Activated CD8-positive, alpha-beta memory T cell treated with anti-CD3 and anti-CD28 coated beads for 48 hours (primary cell): ENCODE measurements around the gene MB21D2.
"Not testable (repeated sequence)": the region's sequence is repeated elsewhere in the genome, so short reads cannot be mapped to it uniquely, and the experiment has no call there.

Experiments used
- DNase-seq, 3 experiments: peaks; one replicate each; pipeline ENCODE4 v3.0.0-alpha.2; 2020; ENCODE audit warnings: low read depth in 2 of 3, low spot score in 2 of 3

The MB21D2 gene

DNA sequence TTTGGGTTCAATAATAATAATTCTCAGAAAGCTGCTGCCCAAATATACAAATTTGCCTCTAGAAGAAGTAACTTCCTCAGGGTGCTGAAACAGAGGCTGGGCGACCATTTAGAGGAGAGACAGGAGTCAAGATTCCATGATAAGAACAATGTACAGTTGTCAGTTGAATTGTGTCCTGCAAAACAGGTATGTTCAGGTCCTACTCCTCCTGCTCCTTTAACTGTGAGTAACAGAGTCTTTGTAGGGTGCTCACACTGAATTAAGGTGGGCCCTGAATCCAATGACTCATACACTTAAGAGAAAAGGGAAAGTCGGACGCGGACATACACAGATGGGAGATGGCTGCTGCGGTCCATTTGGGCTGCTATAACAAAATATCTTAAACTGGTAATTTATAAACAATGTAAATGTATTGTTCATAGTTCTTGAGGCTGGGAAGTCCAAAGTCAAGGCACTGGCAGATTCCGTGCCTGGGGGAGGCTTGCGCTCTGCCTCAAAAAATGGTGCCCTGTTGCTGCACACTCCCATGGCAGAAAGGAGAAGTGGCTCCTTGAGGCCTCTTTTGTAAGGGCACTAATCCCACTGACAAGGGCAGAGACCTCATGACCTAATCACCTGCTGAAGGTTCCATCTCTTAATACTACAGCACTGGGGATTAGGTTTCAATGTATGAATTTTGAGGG, 55.1 kb downstream of the MB21D2 start:
- DNase-seq = no peak

DNA sequence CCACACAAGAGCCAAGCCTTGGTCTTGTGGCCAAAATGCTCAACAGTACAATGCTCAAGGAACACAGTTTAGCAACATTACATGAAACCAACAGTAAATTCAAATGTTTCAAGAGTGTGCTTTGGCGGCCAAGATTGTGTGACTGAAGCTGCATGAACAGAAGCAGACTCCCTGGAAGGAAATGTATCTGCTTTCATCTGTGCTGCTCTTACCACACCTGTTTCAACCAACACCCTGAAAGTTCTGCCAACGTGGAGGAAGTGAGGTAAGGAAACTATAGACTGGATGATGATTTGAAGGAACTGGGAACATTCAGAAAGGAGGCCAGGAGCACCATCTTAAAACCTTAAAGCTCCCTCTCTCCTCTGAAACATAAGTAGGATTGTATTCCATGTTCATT, 55.7 kb downstream of the MB21D2 start:
- DNase-seq = no peak

- no peak for DNase-seq
Measured at GRCh38 chr3:192860454-192860853, 57.2 kb downstream of the MB21D2 start.

- no peak for DNase-seq
Measured at GRCh38 chr3:192858849-192859585, 58.6 kb downstream of the MB21D2 start.

GRCh38 chr3:192857260-192857661, 60.4 kb downstream of the MB21D2 start:
- DNase-seq = no peak

GRCh38 chr3:192855434-192855833, 62.2 kb downstream of the MB21D2 start:
- DNase-seq = no peak

GRCh38 chr3:192851821-192852372, 65.8 kb downstream of the MB21D2 start:
- DNase-seq = no peak

- DNase-seq = peak in 2 of 3 experiments; percentile 5 to 11
Measured at GRCh38 chr3:192850451-192850981, 67.1 kb downstream of the MB21D2 start.

DNA sequence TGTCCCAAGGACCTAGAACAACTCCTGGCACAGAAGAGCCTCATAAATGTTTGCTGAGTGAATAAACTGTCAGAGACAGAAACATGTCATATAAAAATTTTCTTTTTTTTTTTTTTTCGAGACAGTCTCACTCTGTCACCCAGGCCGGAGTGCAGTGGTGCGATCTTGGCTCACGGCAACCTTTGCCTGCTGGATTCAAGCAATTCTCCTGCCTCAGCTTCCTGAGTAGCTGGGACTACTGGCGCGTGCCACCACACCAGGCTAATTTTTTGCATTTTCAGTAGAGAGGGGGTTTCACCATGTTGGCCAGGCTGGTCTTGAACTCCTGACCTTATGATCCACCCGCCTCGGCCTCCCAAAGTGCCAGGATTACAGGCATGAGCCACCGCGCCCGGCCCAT, 67.8 kb downstream of the MB21D2 start:
- not testable (repeated sequence) for DNase-seq

DNA sequence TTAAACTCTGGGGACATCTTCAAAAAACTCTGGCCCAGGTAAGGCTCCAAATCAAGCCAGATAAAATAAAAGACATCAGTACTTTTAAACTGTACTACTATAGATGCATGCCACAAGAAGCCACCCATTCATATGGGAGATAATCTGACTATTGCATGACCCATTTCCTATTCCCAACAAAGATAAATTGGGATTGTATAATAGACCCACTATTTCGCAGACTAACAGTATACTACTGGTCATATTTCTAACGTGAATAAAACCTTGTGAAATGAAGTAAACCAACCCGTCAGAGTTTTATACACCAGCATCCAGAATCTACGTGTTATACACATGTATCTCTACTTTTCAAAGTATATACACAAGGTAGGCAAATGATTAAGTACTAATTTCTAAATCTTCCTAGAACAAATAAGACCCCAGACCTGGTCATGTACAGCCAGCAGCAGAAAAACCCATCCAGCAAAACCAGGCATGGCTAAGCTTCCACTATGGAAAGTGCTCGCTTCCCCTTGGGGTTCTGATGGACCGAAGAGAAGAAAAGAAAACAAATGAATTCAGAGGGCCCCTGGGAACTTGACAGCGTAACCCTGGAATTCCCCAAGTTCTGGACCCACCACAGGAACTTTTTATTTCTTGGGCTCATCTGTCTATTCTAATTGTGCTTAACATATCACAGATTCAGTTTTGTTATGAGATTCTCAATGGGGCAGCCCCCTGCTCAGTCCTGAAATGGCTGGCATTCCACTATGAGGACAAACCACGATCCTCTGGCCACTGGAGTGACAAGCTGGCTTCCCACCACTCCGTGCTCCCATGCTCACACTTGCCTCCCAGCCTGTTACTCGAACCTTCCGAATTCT, 69.1 kb downstream of the MB21D2 start:
- DNase-seq = no peak

GRCh38 chr3:192847941-192848340, 69.7 kb downstream of the MB21D2 start:
- no peak for DNase-seq

DNA sequence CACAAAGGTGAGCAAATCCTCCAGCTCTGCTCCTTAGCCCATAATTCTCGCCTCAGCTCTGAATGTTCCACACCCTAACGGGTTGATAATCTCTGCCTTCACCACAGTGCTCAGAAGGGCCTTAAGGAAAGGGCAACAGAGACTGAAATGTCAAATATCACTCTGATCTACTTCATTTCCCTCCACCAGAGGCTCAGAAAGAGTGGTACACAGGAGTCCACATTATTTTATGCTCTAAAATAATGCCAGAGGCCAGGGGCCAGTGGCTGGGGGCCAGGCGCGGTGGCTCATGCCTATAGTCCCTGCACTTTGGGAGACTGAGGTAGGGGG, 72.2 kb downstream of the MB21D2 start:
- no peak for DNase-seq

DNA sequence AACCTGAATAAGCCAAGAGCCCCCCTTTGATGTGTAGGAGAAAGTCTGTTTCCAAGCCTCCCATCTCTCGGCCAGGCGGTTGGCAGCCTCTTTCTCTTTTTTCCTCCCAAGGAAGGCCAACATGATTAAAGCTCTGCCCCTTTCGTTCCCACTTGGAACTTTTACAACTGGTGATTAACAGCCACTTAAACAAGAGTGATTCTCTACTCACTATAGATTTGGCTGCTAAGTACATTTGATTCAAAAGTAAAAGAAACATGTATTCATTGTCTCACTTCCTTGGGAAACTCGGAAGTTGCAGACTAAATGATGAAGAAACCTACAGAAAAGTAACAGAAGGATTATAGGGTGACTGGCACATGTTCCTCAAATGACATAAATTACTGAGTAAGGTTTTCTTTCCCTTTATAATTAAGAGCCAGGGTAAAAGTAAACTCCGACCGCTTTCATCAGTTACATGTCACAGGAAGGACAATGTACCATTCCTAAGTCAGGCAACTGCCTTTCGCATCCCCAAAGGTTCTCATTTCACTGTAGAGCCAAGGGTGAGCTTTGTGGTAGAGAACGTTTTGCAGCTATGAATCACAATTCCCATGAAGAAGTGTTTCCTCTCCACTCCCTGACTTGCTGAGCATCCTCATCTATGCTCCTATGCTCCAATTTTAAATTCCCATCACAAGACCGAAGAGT, 72.7 kb downstream of the MB21D2 start:
- DNase-seq = no peak

- no peak for DNase-seq
Measured at GRCh38 chr3:192844486-192844765, 73.2 kb downstream of the MB21D2 start.

GRCh38 chr3:192843723-192844485, 73.8 kb downstream of the MB21D2 start:
- DNase-seq = no peak

DNA sequence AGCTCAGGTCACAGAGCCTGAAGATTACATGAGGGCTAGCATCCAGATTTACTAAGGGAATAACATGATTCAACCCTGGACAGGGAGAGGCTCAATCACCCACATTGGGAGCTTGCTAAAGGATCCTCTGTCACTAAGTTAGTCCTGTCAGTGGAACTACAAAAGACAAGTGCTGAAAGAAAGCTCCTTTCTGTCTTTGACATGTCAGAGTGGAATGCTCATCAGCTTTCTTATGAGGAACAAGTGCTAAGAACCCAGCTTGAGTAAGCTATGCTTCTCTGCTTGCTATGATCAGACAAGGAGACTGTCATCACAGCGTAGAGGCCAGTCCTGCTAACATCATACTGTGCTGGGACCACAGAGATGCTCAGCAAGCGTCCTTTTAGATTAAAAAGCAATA, 74.5 kb downstream of the MB21D2 start:
- DNase-seq = no peak

- no peak for DNase-seq
Measured at GRCh38 chr3:192842711-192843110, 74.9 kb downstream of the MB21D2 start.

DNA sequence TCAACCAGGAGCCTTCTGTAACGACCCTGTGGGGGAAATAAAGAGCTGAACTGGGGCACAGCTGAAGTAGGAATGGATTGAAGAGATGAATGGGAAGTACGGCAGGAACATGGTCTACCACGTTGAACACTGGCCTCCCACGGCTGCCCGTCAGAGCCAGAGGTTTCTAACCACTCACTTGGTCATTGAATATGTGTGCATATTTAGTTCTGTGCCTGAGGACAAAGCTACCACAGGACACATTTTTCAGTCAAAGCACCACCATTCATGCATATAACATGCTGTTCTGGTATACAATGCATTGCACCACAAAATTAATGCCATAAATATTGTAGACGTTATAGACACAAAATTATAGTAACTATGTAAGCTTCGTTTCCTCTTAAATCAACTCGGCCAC, 75.5 kb downstream of the MB21D2 start:
- no peak for DNase-seq

DNA sequence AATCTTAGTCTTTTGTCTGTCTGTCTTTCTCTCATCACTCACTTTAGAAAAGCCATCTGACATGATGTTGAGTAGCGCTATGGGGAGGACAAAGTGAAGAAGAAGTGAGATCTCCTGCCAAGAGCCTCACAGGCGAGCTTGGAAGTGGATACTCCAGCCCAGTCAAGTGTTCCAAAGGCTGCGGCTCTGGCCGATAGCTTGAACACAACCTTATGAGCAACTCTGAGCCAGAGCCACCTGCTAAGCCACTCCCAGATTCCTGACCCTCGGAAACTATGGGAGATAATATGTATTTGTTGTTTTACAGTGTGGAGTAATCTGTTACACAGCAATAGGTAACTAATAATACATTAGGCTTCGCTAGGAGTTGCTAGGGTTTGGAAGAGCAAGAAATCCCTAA, 76.2 kb downstream of the MB21D2 start:
- DNase-seq = no peak

GRCh38 chr3:192840143-192840836, 77.4 kb downstream of the MB21D2 start:
- DNase-seq = no peak
